GM13976 (cell line): ENCODE data around the gene KLHL29.

Experiments used
- DNase-seq: peaks from one replicate; pipeline ENCODE4 v3.0.0; 2012; ENCODE audit warnings: low spot score
- CTCF ChIP-seq: IDR thresholded peaks from 2 replicates; pipeline ENCODE4 v1.5.1; 2012; ENCODE audit warnings: borderline replicate concordance, mild to moderate bottlenecking; ENCODE audit not compliant: insufficient read depth; ENCODE audit errors: extremely low read depth, missing control alignments, control extremely low read depth
- in situ Hi-C: fragments of 300-500 bp; cut with MboI; formaldehyde crosslinking; loops from one replicate; pipeline ENCODE4 v1.12.0; 2022; ENCODE audit warnings: low sequenced_read_pairs, mixed read lengths, inconsistent platforms; ENCODE audit not compliant: unreplicated experiment

The KLHL29 gene

GRCh38 chr2:23385748-23386338 lies 864 bp downstream of the KLHL29 start:
- peak; percentile 55 for DNase-seq
- no peak for TF ChIP-seq CTCF
- in situ Hi-C loops: no loop called here

- in situ Hi-C loops: no loop called here
- TF ChIP-seq CTCF: no peak
- peak; percentile 61 for DNase-seq
These were observed 1.6 kb downstream of the KLHL29 start for GRCh38 chr2:23386339-23387220.

GRCh38 chr2:23387221-23387550 lies 2.2 kb downstream of the KLHL29 start:
- no peak for TF ChIP-seq CTCF
- in situ Hi-C loops: no loop called here
- no peak for DNase-seq

GRCh38 chr2:23387845-23388244 lies 2.9 kb downstream of the KLHL29 start:
- DNase-seq: no peak
- in situ Hi-C loops: no loop called here
- no peak for TF ChIP-seq CTCF

GRCh38 chr2:23388294-23388693 lies 3.3 kb downstream of the KLHL29 start:
- no peak for TF ChIP-seq CTCF
- no peak for DNase-seq
- in situ Hi-C loops: no loop called here

- TF ChIP-seq CTCF: no peak
- no peak for DNase-seq
- in situ Hi-C loops: no loop called here
These were observed 4.0 kb downstream of the KLHL29 start for GRCh38 chr2:23388756-23389514.
